GM18951 (cell line): ENCODE results near the gene ADGB.

ENCODE experiments used
- POLR2A ChIP-seq: IDR thresholded peaks from 4 replicates; pipeline ENCODE4 v1.6.1; 2011; ENCODE audit warnings: mild to moderate bottlenecking; ENCODE audit not compliant: insufficient read length, insufficient read depth; ENCODE audit errors: extremely low read depth
- in situ Hi-C: fragments of 300-500 bp; cut with MboI; formaldehyde crosslinking; loops from one replicate; pipeline ENCODE4 v1.12.0; 2022; ENCODE audit warnings: low sequenced_read_pairs, mixed read lengths, inconsistent platforms; ENCODE audit not compliant: unreplicated experiment

The ADGB gene

GRCh38 chr6:146827216-146827928 lies 228.6 kb downstream of the ADGB start:
- TF ChIP-seq POLR2A = no peak
- in situ Hi-C loops = no loop called here

DNA sequence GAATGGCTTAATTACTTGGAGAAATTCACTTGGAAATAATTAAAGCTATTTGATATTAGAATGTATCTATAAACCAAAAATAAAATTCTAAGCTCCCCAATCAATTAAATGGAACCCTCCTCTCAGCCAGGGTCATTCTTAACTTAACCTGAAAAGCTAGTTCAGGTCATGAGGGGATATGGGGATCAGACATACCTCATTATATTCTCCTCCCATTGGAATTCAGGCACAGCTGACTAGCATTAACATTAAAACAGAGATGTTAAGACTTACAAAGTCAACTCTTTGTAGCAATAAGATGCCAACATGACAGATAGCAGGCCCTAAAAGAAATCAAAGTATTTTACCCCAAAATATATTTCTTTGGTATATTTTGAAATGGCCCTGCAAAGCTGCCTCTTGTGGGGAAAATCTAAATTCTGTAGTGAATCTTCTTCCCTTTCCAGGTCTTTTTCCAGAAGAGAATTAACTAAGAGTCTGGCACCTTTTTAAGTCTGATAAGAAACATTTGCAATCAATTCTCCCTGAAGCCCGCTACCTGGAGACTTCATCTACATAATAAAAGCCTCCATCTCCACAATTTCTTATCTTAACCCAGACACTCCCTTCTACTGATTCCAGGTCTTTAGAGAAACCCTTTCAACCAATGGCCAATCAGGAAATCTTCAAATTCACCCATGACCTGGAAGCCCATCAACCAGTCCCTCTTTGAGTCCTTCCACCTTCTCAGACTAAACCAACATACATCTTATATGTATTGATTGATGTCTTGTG lies 231.2 kb downstream of the ADGB start:
- no peak for TF ChIP-seq POLR2A
- in situ Hi-C loops = no loop called here

- no peak for TF ChIP-seq POLR2A
- in situ Hi-C loops = no loop called here
Observed at GRCh38 chr6:146833157-146833556, 234.4 kb downstream of the ADGB start.

DNA sequence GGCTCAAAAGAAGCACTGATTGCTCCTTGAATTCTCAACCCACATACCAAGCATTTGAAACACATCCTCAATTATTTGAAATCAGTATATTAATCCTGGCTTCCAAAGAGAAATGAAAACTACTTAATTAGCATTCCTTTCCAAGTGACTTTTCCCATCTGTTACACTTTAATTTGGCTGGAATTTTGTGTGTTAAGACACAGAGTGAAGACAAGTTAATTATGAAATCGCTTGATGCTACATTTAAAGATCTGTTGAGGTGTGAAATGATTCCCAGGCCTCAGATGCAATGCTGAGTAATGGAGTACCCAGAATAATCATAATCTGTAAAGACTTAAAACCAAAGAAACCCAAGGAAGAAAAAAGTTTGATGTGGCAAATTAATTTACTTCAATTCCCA lies 241.4 kb downstream of the ADGB start:
- TF ChIP-seq POLR2A = no peak
- in situ Hi-C loops = no loop called here

DNA sequence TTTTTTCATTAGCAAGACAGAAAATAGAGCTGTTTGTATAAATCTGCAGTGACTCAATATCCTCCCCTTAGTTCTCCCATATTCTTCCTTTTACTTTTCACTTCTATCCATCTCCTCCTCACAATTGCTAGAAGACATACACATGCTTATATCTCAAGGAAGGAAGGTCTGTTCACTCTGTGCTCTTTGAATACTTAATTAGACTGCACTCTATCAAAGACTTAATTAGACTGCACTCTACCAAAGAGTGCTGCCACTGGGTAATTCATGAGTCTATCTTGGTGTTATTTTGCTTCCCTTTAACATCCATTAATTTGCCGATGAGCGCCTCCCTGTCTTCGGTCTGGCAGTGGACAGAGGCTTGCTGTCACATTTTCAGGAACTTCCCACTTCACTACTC lies 241.9 kb downstream of the ADGB start:
- TF ChIP-seq POLR2A = no peak
- in situ Hi-C loops = no loop called here

GRCh38 chr6:146847426-146847825 lies 248.7 kb downstream of the ADGB start:
- in situ Hi-C loops = no loop called here
- no peak for TF ChIP-seq POLR2A

DNA sequence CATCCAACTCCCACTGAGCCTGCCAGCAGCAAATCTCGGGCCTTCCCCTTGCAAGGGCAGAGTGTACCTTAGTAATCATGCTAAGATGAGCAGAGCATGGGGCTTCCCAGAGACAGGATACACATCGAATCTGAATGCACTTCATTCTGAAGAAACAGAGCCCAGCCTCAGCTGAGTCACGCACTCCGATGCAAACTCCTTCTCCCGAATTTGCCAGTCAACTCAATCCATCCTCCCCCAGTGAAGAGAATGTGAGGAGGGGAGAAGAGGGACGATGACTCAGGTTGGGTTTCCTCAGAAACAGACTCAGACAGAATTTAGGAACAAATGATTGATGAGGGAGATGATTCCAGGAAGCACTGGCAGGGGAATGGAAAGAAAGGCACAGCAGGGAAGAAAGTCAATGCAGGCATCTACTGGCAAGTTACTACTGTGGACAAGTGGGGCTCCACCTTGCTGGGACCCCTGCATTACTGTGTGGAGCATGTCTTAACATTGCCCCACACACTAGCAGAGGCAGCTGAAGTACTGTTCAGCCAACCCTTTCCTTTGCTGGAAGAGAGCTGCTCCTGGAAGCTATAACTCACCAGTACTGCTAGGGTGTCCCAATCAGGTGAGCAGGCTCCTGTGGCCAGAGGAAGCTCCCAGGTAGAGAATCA lies 251.6 kb downstream of the ADGB start:
- TF ChIP-seq POLR2A = no peak
- in situ Hi-C loops = loop anchor here (25.0 kb wide), 1 partner anchor 437 kb away; no protein-coding TSS in a partner anchor

DNA sequence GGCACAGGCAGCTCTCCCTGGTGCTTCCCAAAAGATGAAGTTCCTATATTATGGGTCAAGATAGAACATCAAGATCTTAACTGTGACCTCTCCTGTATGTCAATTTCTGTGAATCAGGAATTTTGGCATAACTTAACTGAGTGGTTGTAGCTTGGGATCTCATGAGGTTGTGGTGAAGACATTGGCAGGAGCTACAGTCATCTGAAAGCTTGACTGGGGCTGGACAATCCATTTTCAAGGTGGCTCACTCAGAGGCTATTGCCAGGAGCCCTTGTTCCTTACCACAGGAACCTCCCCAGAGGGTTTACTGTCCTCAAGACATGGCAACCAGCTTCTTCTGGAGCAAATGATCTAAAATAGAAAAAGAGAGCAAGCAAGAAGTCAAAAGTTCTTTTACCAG lies 252.2 kb downstream of the ADGB start:
- in situ Hi-C loops = loop anchor here (25.0 kb wide), 1 partner anchor 436 kb away; no protein-coding TSS in a partner anchor
- no peak for TF ChIP-seq POLR2A

DNA sequence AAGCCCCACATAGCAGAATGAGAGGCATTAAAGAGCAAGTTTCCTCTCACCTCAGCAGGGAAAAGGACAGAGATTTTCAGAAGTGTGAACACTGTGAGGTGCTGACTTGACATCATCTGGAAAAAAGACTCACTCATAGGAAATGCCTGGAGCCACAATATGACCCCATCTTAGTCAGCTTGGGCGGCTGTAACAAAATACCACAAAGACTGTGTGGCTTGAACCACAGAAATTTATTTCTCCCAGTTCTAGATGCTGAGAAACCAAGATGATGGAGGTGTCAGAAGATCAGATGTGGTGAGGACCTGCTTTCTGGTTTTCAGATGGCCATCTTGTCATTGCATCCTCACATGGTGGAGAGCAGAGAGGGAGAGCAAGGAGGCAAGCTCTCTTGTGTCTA lies 253.1 kb downstream of the ADGB start:
- no peak for TF ChIP-seq POLR2A
- in situ Hi-C loops = loop anchor here (25.0 kb wide), 1 partner anchor 435 kb away; no protein-coding TSS in a partner anchor

DNA sequence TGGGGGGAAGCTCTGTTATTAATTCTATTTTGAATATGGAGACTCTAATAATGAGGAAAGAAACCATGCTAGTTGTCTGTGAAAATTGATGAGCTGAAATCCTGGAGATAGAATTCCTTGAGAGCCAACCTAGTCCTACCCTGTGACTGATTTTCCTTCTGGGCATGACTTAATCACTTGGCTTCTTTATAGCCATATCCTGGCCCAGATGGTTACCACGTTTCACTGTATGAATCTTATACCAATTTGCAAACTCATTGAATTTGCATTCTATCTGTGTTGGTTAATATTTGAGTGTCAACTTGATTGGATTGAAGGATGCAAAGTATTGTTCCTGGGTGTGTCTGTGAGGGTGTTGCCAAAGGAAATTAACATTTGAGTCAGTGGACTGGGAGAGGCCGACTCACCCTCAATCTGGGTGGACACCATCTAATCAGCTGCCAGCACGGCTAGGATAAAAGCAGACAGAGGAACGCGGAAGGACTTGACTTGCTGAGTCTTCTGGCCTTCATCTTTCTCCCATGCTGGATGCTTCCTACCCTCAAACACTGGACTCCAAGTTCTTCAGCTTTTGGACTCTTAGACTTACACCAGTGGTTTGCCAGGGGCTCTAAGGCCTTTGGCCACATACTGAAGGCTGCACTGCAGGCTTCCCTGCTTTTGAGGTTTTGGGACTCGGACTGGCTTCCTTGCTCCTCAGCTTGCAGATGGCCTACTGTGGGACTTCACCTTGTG lies 255.9 kb downstream of the ADGB start:
- in situ Hi-C loops = loop anchor here (25.0 kb wide), 1 partner anchor 433 kb away; no protein-coding TSS in a partner anchor

GRCh38 chr6:146855889-146856288 lies 257.1 kb downstream of the ADGB start:
- no peak for TF ChIP-seq POLR2A
- in situ Hi-C loops = loop anchor here (25.0 kb wide), 1 partner anchor 431 kb away; no protein-coding TSS in a partner anchor

GRCh38 chr6:146856296-146856695 lies 257.5 kb downstream of the ADGB start:
- no peak for TF ChIP-seq POLR2A
- in situ Hi-C loops = loop anchor here (25.0 kb wide), 1 partner anchor 431 kb away; no protein-coding TSS in a partner anchor

DNA sequence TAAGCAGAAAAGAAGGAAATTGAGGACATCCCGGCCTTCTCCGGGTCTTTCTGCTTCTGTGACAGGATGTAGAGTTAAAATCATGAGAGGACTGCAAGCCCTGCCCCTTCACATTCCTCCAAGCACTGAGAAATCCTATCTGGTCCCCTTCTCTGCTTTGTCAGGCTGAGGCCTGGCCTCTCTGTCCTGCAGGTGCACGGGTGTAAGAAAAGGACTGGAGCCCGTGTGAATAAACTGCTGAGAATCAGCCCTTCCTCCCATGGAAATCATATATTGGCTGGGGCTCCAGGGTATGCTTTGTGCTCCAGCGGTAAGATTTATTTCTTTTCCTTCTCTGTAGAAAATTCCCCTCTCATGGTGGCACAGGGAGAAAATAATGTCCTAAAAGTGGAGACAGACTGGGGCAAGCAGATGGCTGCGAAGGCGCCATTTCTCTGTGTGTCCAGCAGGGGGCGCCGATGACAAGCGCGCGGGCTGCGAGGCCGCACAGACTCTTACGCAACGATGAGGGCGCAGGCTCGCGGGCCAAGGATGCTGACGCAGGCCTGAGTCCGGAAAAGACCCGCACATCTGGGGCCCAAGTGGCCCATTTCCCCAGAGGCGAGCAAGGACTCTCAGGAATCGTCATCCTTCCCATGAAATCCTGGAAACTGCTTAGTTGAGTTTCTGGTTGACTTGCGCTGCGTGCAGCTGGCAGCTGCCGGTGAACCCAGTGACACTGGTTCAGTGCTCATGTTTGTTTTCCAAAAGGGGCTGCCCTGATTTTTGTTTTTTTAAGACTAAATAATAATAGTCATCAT lies 258.6 kb downstream of the ADGB start:
- no peak for TF ChIP-seq POLR2A
- in situ Hi-C loops = loop anchor here (25.0 kb wide), 1 partner anchor 430 kb away; no protein-coding TSS in a partner anchor
